NB4 (cell line): ENCODE measurements around the gene OLFM2.

Experiments
- DNase-seq: peaks from one replicate; pipeline ENCODE4 v3.0.0; 2010; ENCODE audit warnings: low read depth
- H3K4me3 ChIP-seq: one replicate; pipeline ENCODE4 v1.5.1; 2011; ENCODE audit warnings: mild to moderate bottlenecking, low read depth, low read length, moderate library complexity
- MYC ChIP-seq: IDR thresholded peaks from 2 replicates; pipeline ENCODE4 v1.6.1; 2011; ENCODE audit warnings: low read depth, low read length
- POLR2A ChIP-seq: IDR thresholded peaks from 2 replicates; pipeline ENCODE4 v1.6.1; 2011; ENCODE audit warnings: mild to moderate bottlenecking; ENCODE audit not compliant: insufficient read length; ENCODE audit errors: extremely low read depth
- TF ChIP-seq, protein P1 (sequence below): IDR thresholded peaks from 2 replicates; pipeline ENCODE4 v1.6.1; 2011; ENCODE audit warnings: low read depth, low read length
- TF ChIP-seq, protein P2 (sequence below): IDR thresholded peaks from one replicate; pipeline ENCODE4 v1.5.1; 2012; ENCODE audit warnings: low read depth, low read length

OLFM2 gene

DNA sequence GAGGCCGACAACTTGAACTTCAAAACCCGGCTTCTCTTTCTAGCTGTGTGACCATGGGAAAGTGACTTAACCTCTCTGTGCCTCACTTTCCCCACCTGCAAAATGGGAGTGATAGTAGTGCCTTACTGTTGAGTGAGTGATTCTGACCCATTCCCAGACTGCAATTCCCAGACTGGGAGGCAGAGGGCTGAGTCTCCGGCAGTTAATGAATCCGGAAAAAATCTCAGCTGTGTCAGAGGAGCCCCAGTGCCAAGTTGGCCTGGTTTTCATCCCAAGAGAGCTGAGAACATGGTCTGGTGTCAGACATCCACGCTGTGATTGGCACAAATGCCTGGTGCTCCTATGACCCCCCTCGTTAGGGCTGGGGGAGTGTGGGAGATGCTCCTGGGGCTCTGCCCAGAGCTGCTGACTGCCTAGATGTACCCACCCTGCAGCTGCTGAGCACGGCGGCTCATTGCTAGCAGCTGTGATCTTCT lies 51.2 kb downstream of the OLFM2 start:
- no peak for DNase-seq
- TF ChIP-seq MYC, result no peak
- TF ChIP-seq, protein P1, sequence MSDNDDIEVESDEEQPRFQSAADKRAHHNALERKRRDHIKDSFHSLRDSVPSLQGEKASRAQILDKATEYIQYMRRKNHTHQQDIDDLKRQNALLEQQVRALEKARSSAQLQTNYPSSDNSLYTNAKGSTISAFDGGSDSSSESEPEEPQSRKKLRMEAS, result no peak
- TF ChIP-seq POLR2A, result no peak
- TF ChIP-seq, protein P2, sequence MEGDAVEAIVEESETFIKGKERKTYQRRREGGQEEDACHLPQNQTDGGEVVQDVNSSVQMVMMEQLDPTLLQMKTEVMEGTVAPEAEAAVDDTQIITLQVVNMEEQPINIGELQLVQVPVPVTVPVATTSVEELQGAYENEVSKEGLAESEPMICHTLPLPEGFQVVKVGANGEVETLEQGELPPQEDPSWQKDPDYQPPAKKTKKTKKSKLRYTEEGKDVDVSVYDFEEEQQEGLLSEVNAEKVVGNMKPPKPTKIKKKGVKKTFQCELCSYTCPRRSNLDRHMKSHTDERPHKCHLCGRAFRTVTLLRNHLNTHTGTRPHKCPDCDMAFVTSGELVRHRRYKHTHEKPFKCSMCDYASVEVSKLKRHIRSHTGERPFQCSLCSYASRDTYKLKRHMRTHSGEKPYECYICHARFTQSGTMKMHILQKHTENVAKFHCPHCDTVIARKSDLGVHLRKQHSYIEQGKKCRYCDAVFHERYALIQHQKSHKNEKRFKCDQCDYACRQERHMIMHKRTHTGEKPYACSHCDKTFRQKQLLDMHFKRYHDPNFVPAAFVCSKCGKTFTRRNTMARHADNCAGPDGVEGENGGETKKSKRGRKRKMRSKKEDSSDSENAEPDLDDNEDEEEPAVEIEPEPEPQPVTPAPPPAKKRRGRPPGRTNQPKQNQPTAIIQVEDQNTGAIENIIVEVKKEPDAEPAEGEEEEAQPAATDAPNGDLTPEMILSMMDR, result no peak
- H3K4me3 ChIP-seq, result no peak overlapping the region

DNA sequence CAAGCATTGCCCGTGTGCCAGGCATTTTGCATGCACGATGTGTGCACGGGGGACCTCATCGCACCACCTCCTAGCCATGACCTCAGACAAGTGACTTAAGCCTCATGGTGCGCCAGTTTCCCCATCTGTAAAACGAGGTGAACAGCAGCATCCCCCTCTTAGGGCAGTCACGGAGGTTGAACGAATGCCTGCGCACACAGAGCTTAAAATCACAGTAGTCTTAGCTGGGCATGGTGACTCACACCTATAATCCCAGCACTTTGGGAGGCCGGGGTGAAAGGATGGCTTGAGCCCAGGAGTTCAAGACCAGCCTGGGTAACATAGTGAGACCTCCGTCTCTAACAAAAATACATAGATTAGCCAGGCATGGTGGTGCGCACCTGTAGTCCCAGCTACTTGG lies 52.6 kb downstream of the OLFM2 start:
- TF ChIP-seq, protein P1, result no peak
- TF ChIP-seq, protein P2, result no peak
- no peak for TF ChIP-seq POLR2A
- TF ChIP-seq MYC, result no peak
- H3K4me3 ChIP-seq, result no peak overlapping the region
- DNase-seq, result no peak

DNA sequence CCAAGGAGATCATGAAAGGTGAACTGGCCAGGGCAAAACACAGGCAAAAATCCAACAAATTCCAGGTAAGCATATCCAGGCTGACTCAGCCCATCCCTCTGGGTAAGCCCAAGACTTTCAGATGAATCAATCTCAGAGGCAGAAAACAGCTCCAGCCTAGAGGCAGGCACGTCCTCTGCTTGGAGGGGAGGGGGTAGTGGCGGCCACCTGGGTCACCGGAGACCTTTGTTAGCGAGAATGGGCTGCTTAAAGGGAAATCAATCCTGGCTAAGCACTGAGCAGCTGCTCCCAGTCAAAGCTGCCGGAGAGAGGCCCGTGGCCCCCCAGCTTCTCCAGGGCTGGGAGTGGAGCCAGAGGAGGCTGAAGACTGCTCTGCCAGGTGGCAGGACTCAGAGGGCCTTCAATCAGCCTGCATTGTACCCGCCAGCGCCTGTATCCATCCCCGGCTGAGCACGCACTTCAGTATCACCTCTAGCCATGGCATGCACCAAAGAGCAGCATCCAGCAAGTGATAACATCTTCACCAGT lies 53.0 kb downstream of the OLFM2 start:
- TF ChIP-seq, protein P1, result no peak
- TF ChIP-seq, protein P2, result no peak
- TF ChIP-seq MYC (no peak), POLR2A (no peak)
- DNase-seq, result no peak
- H3K4me3 ChIP-seq, result no peak overlapping the region

DNA sequence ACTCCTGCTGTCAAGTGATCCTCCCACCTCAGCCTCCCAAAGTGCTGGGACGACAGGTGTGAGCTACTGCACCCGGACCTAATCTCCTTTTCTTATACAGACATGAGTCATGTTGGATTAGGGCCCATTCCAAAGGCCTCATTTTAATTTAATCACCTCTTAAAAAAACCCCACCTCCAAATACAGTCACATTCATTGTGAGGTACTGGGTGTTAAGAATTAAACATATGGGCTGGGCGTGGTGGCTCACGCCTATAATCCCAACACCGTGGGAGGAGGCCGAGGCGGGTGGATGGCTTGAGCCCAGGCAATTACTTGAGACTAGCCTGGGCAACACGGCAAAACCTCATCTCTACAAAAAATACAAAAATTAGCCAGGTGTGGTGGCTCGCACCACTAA lies 54.6 kb downstream of the OLFM2 start:
- H3K4me3 ChIP-seq, result no peak overlapping the region
- no peak for DNase-seq
- TF ChIP-seq POLR2A (no peak), MYC (no peak)
- TF ChIP-seq, protein P2, result no peak
- TF ChIP-seq, protein P1, result no peak

DNA sequence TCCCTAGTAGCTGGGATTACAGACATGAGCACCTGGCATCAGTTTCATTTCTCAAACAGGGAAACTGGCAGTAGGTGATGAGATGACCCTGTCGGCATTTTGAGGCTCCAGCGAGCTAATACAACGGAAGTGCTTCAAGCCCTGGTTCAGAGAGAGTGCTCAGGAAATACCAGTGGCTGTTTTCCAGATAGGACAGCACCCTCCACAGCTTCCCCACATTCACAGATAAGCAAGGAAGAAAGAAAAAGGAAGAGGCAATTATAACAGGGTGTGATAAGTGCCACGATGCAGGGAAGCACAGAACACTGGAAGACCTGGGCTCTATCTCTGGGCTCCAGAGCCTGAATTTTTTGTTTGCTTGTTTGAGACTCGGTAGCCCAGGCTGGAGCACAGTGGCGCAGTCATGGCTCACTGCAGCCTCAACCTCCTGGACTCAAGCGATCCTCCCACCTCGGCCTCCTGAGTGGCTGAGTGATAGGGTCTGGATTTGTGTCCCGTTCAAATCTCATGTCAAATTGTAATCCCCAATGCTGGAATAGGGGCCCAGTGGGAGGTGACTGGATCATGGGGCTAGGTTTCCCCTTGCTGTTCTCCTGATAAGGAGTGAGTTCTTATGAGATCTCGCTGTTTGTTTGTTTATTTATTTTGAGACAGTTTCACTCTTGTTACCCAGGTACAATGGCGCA lies 57.7 kb downstream of the OLFM2 start:
- no peak for TF ChIP-seq POLR2A
- no peak for TF ChIP-seq MYC
- TF ChIP-seq, protein P2, result no peak
- TF ChIP-seq, protein P1, result no peak
- H3K4me3 ChIP-seq, result no peak overlapping the region
- DNase-seq, result no peak
